ENCODE data around the gene COMT. TPM values are rescaled to one million over a fixed set of nuclear protein-coding genes. Genes with fewer than 3 reads are reported as not detected.

COMT gene
- total and polyA plus RNA-seq, 9 of the 15 experiments (the other 6 are each of a cell fraction or from before 2014, with no cell fraction given) = 12.5 to 351 (median 155) TPM

DNA sequence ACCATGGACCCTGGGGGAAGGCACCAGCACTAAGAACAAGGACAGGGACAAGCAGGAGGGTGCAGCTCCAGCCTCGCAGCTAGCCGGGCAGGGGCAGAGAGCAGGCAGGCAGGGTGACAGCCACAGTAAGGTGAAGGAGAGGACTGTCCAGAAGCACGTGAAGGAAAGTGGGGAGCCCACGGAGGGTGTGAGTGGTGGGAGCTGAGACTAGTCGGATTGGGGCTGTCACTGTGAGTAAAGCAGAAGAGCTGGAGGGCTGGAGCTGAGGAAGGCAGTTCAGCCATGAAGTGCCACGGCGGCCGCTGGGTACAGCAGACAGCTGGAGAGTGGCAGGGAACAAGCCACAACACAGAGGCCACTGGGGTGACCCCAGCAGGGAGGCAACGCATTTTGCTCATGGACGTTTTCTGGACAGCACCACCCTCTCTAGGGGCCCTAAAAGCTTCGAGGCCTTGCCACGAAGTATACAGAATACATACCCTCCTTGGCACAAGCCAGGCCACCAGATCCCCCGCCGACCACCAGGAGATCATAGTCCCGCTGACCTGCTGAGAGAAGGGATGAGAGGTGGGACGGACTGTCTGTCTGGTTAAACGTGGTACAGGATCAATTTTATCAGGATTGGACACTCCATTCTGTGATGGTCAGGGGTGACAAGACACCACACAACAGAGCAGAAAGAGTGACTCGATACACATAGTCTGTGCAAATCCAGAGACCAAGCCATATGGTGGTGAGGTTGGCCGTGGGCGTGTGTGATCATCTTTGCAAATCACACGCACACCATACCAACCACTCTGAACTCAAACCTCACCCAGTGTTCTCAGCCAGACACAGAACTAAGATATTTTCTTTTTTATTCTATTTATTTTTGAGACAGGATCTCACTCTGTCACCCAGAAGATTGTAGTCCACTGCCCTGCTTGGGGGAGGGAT is 10.8 kb upstream of the COMT start:
- peaks cover 4% of the 10 kb centered on the region; the same call in 1 of the 2 replicates for H4K20me1 ChIP-seq (replicated peaks; ENCODE audit: control insufficient read depth, insufficient read depth, low read length)
- FAIRE-seq = no peak
- ChIA-PET POLR2A (interaction anchor here (0.6 to 2.0 kb wide), 9 partner anchors 9 to 495 kb away, joined by 3 to 10 read pairs (median 3); partner anchors contain the start of genes COMT and TXNRD2), CTCF (ENCODE audit: low intra/inter-chr PET ratio) (no interaction called here)
- no peak overlapping the region for H2AFZ ChIP-seq (ENCODE audit: low read depth, low read length)
- H3K27ac ChIP-seq (ENCODE audit: extremely low read depth, low read depth, low read length) = no peak overlapping the region
- no peaks in the 10 kb centered on the region for H3K79me2 ChIP-seq (ENCODE audit: control insufficient read depth, insufficient read depth, low read length)
- ATAC-seq = no peak; the same call in 2 of the 3 replicates
- 62% methylated on average over 21 of the region's 21 CpGs for whole genome bisulfite sequencing (ENCODE audit: insufficient coverage, low coverage, missing lambda C conversion rate)
- in situ Hi-C loops (cut with MboI) = no loop called here
- no peak for DNase-seq (ENCODE audit: extremely low read depth in 1 of 4, low spot score in 3 of 4)
- peaks cover 7% of the 10 kb centered on the region; the same call in 1 of the 2 replicates for H3K9me3 ChIP-seq (replicated peaks; ENCODE audit: control insufficient read depth, insufficient read depth, low read depth, low read length)
- peaks cover 2 to 19% of the 10 kb centered on the region in 2 experiments; a peak in 3 of 5 replicates for H3K4me1 ChIP-seq (replicated peaks in 1 of 2; ENCODE audit: control insufficient read depth in 2 of 2, insufficient read depth in 2 of 2, low read length in 2 of 2)
- no peak overlapping the region for H3K4me3 ChIP-seq
- BruUV-seq (replicated peaks) = no TSS peak
- no peaks in the 10 kb centered on the region for H3K36me3 ChIP-seq (ENCODE audit: control insufficient read depth, insufficient read depth, low read length)
- H3K9me1 ChIP-seq (ENCODE audit: control insufficient read depth, insufficient read depth, low read length) = peaks cover 8% of the 10 kb centered on the region
- H3K4me2 ChIP-seq (ENCODE audit: insufficient read depth, low read length) = no peak overlapping the region
- H3K9ac ChIP-seq (ENCODE audit: insufficient read depth in 1 of 2, low read depth in 2 of 2, low read length in 2 of 2) = peak overlapping the region in 1 of 2 experiments; percentile 74; a peak in 2 of 4 replicates
- no peaks in the 10 kb centered on the region for H3K27me3 ChIP-seq (ENCODE audit: control insufficient read depth in 2 of 2, insufficient read depth in 2 of 2, low read length in 2 of 2)
- intact Hi-C loops (cut with micrococcal nuclease) = no loop called here
- TF ChIP-seq STAG1 (CRISPR knock-in tag; IDR thresholded peaks at IDR 0.05; ENCODE audit: borderline replicate concordance) = peak; percentile 30; the same call in 1 of the 2 replicates
- peak; percentile 61 for TF ChIP-seq POLR2G (IDR thresholded peaks at IDR 0.05; ENCODE audit: low read depth, low read length)
- peak; percentile 83 for TF ChIP-seq ZNF12 (CRISPR knock-in tag; IDR thresholded peaks at IDR 0.05)
- TF ChIP-seq EGR1 (conservative IDR thresholded peaks at IDR 0.05) = peak; percentile 10; the same call in 1 of the 2 replicates
- TF ChIP-seq ZNF589 (CRISPR knock-in tag; IDR thresholded peaks at IDR 0.05; ENCODE audit: low read depth) = no peak
- no peak for TF ChIP-seq BRCA1 (IDR thresholded peaks at IDR 0.05)
- TF ChIP-seq BRCA1 (CRISPR knock-in tag; IDR thresholded peaks at IDR 0.05) = peak; percentile 92; the same call in 1 of the 2 replicates
- TF ChIP-seq MED1 (CRISPR knock-in tag; IDR thresholded peaks at IDR 0.05; ENCODE audit: borderline replicate concordance) = peak; percentile 27; the same call in 1 of the 2 replicates
- TF ChIP-seq E2F3 (CRISPR knock-in tag; IDR thresholded peaks at IDR 0.05) = 0 out of 2 replicates have a peak, but pooled peaks have one; percentile 3
- 0 out of 2 replicates have a peak, but pooled peaks have one; percentile 41 for TF ChIP-seq KLF1 (tag; IDR thresholded peaks at IDR 0.05)
- TF ChIP-seq, protein P1, sequence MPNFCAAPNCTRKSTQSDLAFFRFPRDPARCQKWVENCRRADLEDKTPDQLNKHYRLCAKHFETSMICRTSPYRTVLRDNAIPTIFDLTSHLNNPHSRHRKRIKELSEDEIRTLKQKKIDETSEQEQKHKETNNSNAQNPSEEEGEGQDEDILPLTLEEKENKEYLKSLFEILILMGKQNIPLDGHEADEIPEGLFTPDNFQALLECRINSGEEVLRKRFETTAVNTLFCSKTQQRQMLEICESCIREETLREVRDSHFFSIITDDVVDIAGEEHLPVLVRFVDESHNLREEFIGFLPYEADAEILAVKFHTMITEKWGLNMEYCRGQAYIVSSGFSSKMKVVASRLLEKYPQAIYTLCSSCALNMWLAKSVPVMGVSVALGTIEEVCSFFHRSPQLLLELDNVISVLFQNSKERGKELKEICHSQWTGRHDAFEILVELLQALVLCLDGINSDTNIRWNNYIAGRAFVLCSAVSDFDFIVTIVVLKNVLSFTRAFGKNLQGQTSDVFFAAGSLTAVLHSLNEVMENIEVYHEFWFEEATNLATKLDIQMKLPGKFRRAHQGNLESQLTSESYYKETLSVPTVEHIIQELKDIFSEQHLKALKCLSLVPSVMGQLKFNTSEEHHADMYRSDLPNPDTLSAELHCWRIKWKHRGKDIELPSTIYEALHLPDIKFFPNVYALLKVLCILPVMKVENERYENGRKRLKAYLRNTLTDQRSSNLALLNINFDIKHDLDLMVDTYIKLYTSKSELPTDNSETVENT (CRISPR knock-in tag; IDR thresholded peaks at IDR 0.05) = 0 out of 2 replicates have a peak, but pooled peaks have one; percentile 37
- peak; percentile 92; the same call in 1 of the 2 replicates for TF ChIP-seq PURB (CRISPR knock-in tag; IDR thresholded peaks at IDR 0.05; ENCODE audit: low read depth)
- peak; percentile 68; the same call in 1 of the 2 replicates for TF ChIP-seq ZC3H4 (CRISPR knock-in tag; IDR thresholded peaks at IDR 0.05; ENCODE audit: borderline replicate concordance)
- 0 out of 2 replicates have a peak, but pooled peaks have one; percentile 39 for TF ChIP-seq ZNF408 (CRISPR knock-in tag; IDR thresholded peaks at IDR 0.05; ENCODE audit: low read depth)
- TF ChIP-seq SMARCE1 (IDR thresholded peaks at IDR 0.05) = no peak
- TF ChIP-seq, protein P2, sequence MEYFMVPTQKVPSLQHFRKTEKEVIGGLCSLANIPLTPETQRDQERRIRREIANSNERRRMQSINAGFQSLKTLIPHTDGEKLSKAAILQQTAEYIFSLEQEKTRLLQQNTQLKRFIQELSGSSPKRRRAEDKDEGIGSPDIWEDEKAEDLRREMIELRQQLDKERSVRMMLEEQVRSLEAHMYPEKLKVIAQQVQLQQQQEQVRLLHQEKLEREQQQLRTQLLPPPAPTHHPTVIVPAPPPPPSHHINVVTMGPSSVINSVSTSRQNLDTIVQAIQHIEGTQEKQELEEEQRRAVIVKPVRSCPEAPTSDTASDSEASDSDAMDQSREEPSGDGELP (CRISPR knock-in tag; IDR thresholded peaks at IDR 0.05; ENCODE audit: borderline replicate concordance) = peak; percentile 40; the same call in 1 of the 2 replicates
- no peak for TF ChIP-seq KHSRP (IDR thresholded peaks at IDR 0.05)
- TF ChIP-seq SUPT5H (IDR thresholded peaks at IDR 0.05) = peak; percentile 16; the same call in 1 of the 2 replicates
